Embryonic facial prominence (tissue), 1 donor: Measurements from ENCODE around the gene SLC29A2.
"Not testable (repeated sequence)": the region's sequence is repeated elsewhere in the genome, so short reads cannot be mapped to it uniquely, and the experiment has no call there.

Experiments used
- DNase-seq: peaks from one replicate; pipeline ENCODE4 v3.0.0-alpha.2; 2016; ENCODE audit errors: extremely low spot score

Gene SLC29A2

DNA sequence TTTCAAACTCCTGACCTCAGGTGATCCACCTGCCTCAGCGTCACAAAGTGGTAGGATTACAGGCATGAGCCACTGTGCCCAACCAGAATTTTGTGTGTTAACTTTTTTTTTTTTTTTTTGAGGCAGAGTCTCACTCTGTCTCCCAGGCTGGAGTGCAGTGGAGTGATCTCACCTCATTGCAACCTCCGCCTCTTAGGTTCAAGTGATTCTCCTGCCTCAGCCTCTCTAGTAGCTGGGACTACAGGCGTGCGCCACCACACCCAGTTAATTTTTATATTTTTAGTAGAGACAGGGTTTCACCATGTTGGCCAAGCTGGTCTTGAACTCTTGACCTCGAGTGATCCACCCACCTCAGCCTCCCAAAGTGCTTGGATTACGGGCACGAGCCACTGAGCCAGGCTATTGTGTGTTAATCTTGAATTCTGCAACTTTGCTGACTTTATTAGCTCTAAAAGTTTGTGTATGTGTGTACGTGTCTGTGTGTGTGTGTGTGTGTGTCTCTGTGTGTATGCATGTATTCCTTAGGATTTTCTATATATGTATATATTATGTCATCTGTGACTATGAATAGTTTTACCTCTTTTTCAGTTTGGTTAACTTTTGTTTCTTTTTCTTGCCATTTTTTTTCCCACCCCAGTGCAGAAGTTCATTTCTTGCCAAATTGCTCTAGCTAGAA, 20.9 kb downstream of the SLC29A2 start:
- DNase-seq = not testable (repeated sequence)

DNA sequence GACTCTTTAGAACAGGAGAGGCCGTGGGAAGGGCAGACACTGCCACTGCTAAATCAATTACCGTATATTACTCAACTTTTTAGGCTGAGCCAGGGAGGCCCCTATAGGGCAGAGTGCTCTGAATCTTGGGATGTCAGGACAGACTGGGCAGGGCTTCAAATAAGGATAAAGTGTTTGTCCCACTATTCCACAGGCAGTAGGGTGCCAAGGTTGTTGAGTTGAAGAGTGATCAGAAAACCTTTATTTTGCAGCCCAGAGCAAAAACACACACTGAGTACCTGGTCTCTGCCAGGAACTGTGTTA, 22.5 kb downstream of the SLC29A2 start:
- DNase-seq = no peak

DNA sequence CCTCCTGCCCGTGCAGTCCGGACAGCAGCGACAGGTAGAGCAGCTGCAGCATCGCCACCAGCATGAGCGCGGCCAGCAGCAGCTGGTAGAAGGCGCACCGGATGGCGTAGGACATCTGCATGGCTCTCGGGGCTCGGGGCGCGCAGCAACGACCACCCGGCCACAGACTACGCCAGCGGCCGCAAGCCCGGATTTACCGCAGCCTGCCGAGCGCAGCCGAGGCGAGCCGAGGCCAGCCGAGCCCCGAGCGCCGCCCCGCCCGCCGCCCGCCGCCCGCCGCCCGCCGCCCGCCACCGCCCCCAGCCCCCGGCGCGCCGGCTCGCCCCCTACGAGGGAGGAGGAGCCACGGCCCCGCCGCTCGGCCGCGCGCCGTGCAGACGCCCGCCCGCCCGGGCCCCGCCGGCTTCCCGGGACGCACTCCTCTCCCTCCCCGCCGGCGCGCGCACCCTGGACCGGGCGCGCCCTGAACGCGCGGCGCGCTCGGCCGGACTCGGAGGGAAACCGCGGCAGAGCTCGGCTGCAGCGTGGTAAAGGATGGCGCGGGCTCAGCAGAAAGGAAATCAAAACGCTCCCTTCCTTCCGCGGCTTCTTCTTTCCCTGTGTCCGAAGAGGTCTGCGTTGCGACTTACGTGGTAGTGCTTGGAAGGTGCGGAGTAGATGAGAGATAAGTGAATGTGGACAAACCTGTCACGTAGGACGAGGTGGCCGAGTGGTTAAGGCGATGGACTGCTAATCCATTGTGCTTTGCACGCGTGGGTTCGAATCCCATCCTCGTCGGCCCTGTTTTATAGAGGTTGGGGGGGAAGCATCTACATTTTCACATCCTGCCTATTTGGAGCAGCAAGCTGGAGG, 23.9 kb downstream of the SLC29A2 start, which contains the start of gene B4GAT1:
B4GAT1 (minus strand) TSS at position 205 of the 852 bp plus-strand sequence; CDS start at position 121, 84 bp downstream.
- peak; percentile 56 for DNase-seq

DNA sequence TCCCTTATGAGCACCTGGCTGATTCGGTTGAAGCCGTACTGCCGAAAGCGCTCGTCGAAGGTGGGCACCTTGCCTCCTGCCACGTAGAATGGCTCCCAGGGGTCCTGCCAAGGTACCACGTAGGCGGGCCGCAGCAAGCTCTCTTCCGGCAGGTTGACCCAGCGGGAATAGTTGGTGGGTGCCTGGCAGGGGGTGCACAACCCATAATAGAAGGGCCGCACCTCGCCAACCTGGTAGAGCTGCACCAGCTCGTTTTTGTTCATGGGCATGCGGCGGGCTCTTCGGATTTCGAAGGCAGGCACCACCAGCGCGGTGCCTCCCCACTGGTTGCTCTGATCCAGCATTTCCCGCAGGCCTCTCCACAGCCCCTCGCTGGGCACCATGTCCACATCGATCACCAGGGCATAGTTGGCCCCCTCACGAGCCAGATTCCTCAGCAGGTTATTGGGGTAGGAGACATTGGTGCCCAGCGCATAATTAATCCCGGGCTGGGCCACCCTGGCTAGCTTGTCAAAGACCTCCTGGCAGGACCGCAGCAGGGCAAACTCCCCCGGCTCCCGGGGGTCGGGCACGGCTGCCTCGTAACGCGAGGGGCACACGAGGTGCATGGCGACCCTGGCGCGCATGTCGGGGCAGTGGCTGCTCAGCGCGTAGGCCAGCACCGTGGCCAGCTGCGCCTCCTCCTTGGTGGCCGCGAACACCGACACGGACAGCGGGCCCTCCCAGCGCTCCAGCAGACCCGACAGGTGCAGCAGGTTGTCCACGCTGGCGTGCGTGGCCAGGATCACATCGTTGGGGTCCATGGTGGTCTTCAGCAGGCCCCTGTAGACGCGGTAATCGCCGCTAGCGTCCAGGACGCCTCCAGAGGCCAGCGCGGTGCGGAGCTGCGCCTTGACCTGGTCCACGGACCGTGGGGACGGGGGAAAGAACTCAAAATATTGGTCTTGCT, 24.8 kb downstream of the SLC29A2 start:
- DNase-seq = no peak

DNA sequence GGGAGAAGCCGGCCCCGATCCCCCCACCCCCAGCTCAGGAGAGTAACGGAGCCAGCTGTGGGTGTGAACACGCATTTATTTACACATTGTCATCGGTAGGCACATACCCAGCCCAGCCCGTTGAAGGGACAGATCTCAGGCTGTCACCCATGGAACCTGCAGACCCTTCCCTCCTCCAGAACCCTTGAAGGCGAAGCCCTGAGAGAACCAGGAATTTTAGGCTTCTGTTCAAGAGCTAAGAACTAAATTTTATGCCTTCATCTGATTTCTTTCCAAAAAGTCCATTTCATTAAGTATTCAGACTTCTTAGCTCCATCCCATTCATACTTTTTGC, 26.3 kb downstream of the SLC29A2 start:
- no peak for DNase-seq

DNA sequence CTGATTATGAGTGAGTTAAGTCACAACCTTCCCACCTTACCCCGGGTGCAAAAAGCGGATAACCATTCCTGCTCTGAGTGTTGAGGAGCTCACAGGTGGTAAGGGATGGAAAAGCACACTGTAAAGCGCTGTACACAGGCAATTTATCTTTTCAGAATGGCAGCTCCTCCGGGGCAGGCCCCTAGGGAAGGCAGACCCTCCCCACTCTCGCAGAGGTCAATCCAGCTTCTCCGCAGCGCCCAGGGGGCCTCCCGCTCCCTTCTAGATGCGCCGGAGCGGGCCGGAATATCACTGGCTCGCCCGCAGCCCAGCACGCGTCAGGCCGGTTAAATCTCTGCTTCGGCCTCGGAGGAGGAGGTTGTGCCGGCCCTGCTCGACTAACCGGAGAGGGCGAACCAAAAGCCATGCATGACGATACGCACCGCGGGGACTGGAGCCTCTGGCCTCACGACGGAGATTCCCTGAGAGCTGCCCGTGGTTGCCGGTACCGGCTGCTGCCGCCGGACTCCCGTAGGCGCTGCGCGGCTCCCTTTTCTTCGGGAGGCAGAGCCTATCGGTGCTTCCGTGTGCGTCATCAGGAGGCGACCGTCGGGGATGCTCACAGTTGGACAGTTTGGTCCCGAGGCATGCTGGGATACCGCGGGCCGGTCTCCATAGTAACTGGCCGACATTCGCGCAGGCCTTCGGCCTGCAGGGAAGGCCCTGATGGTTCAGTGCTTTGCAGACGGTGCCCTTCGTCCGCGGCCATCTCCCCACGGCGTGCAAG, 26.8 kb downstream of the SLC29A2 start, which contains the start of gene BRMS1:
BRMS1 (minus strand) TSS at position 555 of the 766 bp plus-strand sequence. CDS start 2,870 bp downstream, outside the sequence.
- DNase-seq = peak; percentile 93

DNA sequence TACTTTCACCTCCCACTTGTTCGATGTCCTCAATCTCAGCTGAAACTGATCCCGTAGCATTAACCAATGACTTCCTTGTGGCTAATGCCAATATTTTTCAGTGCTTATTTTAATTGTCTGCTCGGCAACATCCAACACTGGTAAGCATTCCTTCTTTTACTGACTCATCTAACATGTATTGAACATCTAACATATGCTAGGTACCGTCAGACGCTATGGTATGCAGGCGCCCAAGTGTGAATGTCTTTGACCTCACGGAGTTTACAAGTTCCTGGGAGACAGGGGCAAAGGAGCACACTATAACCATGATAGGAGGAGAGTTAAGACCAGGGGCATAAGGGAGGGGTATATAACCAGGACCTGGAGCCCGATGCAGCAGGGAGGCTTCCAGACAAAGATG, 28.4 kb downstream of the SLC29A2 start:
- no peak for DNase-seq

DNA sequence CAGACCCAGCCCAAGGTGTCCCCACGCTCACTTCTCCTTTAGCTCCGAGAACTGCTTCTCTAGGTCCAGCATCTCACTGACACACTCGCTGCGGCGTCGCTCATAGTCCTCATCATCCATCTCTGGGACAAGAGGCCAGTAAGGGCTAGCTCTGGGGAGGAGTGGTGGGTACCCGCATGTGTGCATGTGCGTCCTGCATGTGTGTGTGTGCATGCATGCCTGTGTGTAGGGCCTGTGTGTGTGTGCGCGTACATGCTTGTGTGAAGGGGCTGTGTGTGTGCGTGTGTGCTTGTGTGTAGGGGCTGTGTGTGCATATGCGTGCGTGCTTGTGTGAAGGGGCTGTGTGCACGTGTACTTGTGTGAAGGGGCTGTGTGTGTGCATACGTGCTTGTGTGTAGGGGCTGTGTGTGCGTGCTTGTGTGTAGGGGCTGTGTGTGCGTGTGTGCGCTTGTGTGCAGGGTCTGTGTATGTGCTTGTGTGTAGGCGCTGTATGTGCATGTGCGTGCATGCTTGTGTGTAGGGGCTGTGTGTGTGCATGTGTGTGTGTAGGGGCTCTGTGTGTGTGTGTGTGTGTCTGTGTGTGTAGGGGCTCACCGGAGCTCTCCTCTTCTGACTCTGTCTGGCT, 29.9 kb downstream of the SLC29A2 start:
- no peak for DNase-seq

DNA sequence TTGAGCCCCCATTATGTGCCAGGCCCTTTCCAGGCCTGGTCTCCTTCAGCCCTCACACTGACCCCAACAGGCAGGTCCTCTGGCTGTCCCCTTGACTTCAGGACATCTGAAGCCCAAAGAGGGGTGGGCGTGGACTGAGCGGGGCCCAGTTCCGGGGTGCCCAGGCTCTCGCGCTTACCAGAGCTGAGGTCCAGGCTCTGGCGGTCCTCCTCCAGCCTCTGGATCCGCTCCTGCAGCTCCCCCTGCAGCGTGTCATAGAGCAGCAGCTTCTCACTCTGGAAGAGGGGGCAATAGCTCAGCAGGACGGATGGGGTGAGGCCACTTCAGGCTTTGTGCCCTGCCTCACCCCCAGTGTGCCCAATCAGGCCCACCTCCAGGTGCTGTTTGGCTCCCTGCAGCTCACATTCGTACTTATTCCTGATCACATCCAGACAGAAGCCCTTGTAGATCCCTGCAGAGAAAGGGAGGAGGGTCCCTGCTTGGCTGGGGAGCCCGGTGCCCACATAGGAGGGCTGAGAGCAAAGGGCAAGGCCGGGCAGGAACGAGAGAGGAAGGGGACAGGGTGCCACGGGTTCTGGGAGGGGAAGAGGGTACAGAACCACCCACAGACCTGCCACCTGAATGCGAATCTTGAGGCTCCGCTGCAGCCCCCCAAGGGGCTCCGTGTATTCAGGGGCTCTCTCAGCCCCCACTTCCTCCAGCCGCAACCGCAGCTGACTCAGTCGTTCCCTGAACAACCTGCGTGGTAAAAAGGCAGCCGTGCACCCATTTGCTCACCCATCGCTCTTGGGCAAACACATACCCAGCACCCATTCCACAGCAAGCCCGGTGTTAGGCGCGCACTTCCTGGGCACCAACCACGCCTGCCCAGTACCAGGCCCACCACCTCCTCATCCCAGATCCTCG, 30.7 kb downstream of the SLC29A2 start:
- DNase-seq = no peak

DNA sequence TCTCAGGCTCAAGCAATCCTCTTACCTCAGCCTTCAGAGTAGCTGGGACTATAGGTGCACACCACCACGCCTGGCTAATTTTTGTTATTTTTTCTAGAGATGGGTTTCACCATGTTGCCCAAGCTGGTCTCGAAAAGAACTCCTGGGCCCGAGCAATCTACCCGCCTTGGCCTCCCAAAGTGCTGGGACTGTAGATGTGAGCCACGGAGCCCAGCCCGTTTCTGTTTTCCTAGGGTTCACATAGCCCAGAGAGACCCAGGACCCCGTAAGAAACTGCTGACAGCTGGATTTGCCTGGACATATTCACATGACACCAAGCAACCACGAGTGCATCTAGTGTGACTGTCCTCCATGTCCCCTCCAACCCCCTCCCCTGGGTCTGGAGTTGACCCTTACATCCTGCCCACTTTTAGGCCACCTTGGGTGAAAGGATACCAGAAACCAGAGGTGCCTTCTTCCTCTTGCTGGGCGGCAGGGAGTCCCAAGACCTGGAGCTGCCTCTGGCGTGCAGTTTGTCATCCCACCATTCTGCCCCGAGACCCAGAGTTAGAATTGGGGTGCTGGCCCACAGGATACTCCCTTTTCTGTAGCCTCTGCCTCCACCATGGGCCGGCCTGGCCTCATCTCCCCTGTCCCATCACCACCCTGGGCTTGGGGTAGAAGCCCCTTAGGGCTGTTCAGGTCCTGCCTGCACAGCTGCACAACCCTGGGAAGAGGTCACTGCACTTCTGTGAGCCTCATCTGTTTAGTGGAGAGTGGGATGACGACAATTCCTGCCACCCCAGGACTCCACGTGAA, 31.7 kb downstream of the SLC29A2 start:
- no peak for DNase-seq

DNA sequence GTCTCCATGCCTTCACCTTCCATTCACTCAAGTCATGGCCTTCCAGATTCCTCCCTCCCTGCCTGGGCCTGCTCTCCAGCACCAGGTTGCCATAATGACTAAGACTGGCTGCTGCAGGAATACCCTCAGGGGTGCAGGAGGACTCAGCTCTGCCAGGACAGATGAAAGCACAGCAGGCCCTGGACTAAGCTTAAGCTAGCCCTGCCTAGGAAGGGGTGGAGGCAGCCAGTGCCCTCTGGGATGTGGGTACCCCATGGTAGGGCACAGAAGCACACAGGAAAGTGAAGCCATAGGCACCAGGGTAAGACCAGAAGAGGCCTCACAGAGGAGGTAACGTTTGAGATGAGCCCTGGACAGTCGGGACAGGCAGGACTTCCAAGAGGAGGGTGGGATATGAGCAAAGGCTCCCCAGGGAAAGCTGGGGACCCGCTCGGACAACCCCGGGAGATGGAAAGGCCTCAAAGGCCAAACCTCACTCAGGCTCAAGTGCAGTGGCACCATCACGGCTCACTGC, 32.3 kb downstream of the SLC29A2 start:
- DNase-seq = no peak

DNA sequence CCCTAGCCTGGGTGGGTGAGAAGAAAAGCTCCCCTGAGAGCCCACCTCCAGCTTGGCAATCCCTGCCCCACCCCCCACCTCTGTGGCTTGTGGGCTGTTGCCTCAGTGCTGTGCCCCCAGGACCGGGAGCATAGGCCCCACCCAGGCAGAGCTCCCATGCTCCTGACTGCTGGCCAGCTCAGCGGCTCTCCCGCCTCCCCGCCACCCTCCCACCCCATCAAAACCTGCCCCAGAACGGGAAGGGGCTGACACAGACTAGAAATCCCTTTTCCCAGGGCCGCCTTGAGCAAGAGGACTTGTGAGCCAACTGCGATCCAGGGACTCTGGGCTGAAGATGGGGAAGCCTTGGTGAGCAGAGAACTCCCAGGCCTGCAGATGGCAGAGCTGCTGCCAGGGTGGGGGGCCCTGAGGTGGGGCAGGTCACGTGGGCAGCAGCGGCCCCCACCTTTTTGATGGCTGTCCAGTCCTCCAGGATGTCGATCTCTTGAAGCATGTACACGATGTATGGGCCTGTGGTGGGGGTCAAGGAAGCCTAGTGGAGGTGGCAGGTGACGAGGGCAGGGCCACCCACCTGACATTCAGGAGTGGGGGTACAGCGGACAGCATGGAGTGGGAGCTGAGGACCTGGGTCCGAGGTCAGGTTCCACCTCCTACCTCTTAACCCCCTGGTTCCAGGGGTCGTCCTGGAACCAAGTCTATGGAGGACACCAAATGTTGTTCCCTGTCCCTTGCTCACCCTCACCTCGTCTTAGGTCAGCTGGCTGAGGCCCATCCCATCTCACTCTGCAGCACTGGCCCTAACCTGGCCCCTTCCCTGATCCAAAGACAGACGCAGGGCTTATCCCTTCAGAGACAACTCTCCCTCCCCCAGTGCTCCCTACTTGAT, 33.0 kb downstream of the SLC29A2 start:
- no peak for DNase-seq

DNA sequence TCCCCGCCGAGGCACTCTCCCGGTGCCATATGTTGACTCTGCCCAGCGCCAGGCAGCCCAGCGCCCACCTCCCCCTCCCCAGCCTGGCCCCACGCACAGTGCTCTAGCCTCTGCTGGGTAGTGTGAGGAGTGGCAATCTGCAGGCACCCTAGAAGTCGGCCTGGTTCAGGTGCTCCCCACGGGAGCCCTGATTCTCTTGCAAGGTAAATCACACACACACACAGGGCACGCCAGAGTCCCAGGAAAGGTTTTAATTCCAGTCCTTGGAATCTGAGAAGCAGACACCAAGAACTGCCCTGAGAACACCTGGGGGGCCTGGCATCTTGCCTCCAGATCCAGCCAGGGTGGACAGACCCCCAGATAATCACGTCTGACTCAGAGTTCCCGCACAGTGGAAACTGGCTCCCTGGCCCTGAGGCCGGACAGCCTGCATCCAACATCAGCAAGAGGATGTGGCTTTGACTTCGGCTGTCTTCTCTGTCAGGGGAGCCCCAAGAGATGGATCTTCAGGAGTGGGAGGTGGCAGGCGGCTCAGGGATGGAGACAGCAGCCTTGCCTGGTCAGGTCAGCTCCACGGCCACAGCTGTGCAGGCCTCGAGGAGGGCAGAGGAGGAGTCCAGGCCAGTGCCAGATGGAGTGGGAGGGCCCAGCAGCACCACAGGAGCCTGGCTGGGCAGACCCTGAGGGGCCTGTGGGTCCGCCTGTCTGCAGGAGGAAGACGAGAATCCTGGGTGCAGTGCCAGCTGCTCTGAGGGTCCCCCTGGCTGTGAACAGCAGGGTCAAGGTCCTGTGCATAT, 34.3 kb downstream of the SLC29A2 start:
- no peak for DNase-seq

DNA sequence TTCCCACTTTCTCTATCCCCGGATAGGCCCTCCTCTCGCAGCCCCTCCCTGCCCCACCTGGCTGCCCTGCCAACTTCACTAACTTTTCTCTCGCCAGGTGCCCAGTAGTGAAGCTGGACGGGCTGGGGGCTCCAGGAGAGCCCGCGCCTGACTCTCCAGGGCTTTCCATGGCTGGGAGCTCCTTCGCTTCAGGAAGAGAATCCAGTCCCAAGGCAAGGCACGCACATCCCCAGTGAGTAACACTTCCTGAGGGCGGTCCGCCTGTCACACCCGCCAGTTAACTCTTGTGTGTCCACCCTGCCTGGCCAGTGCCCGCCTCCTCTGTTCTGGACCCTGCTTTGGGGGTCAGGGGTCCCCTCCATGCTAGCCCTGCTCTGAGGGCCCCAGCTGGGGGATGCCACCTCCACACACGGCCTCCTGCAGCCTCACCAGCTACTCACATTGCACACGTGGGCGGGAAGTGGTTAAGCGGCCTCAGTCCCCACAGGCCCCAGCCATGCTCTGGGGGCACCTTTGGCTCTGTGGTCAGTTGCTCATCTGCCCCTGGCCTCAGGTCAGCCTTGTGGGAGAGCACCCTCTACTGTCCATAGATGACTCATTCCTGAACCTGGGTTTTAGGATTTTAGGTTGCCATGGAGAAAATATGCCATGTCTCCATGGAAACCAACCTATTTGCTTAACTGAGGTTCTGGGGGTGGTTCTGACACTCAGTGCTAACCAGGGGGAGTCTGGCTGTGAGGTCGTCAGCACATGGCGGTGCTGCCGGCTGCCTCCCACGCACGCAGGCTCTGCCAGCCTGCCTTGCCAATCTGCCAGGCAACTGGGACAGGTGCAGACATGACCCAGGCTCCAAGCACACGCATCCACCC, 35.1 kb downstream of the SLC29A2 start, which contains the start of gene RIN1:
RIN1 (minus strand) TSS at position 201 of the 869 bp plus-strand sequence; CDS start at position 169, 32 bp downstream.
- DNase-seq = no peak

DNA sequence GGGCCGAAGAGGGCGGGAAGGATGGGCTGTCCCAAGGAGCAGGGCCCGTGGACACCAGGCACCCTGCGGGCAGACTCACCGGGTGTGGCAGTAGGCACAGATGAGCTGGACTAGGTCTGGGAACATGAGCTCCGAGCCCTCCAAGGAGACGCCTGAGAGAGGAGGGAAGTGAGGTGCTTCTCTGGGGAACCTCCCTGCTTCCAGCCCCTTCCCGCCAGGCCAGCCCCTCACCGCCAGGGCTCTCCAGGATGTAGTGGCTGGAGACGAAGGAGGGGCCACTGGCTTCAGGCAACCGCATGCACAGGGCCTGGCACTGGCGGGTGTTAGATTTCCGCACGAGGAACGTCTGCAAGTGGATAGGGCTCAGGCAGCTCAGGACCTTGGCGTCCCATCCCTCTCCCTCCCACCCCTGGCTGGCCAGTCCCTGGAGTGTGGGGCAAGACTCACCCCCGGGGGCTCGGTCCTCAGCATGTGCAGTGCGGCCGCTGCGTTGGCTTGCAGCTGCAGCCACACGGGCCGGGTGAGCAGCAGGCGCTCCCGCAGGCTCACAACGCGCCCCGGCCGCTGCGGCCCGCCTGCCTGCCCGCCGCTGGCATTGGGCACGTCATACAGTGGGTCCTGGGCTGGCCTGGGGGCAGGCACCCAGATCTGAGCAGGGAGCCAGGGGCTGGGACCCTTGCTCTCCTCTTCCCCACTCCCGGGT, 35.9 kb downstream of the SLC29A2 start:
- DNase-seq = no peak
